HepG2 (cell line): ENCODE measurements around the gene PDE4D. TPM values are rescaled to one million over a fixed set of nuclear protein-coding genes. Genes with fewer than 3 reads are reported as not detected.

Experiments
- ATAC-seq: fragments of 200-7000 bp; cut with Tn5 transposase; 3 replicates; pipeline ENCODE4 v1.9.1; 2020; ENCODE audit warnings: mild to moderate bottlenecking, moderate library complexity
- BruUV-seq: library from RNA; stranded (reverse); fragments of 400-500 nt; replicated peaks from 2 replicates; lab custom pipeline; 2021; lab: Mats Ljungman, UMichigan
- CTCF ChIA-PET: fragments of 300-600 bp; formaldehyde crosslinking; extraction: SDS; loops from one replicate; lab custom pipeline; 2021; ENCODE audit warnings: low total read pairs, inconsistent platforms, low intra/inter-chr PET ratio; lab: Yijun Ruan, JAX
- POLR2A ChIA-PET: fragments of 350-600 bp; sonication (Branson Sonifier 250); formaldehyde crosslinking; loops from one replicate; lab custom pipeline; 2020; ENCODE audit warnings: antibody characterized with exemption, inconsistent platforms; lab: Yijun Ruan, JAX
- DNase-seq: peaks from one replicate; pipeline ENCODE4 v3.0.0-alpha.2; 2015; ENCODE audit warnings: low spot score
- FAIRE-seq: peaks from 3 replicates; lab custom pipeline; 2011; peaks lifted over from hg19 to GRCh38; lab: Jason Lieb, UNC
- H2AFZ ChIP-seq: one replicate; pipeline ENCODE4 v1.6.1; 2011; ENCODE audit warnings: low read length, inconsistent platforms
- H3K27ac ChIP-seq: fragments of 300-600 bp; 3 replicates; pipeline ENCODE4 v1.8.0; 2011; ENCODE audit warnings: mixed run types, mild to moderate bottlenecking, mixed read lengths, low read length, inconsistent platforms; ENCODE audit not compliant: insufficient read depth; ENCODE audit errors: extremely low read length
- H3K27me3 ChIP-seq, 2 experiments: fragments of 200-600 bp in 1 of 2; 2 replicates in 1 of 2; 3 replicates in 1 of 2; pipeline versions ENCODE4 v1.6.0 to v1.8.0; 2011; ENCODE audit warnings: low read length in 2 of 2, mild to moderate bottlenecking in 2 of 2, moderate library complexity in 2 of 2, inconsistent platforms in 1 of 2; ENCODE audit not compliant: insufficient read depth in 2 of 2, control insufficient read depth in 1 of 2
- H3K36me3 ChIP-seq, 2 experiments: fragments of 200-600 bp in 1 of 2; replicated peaks in 1 of 2; 2 replicates in 1 of 2; 3 replicates in 1 of 2; pipeline versions ENCODE4 v1.5.1 to v1.8.0; 2011; ENCODE audit warnings: low read length in 2 of 2, inconsistent platforms in 1 of 2; ENCODE audit not compliant: insufficient read depth in 2 of 2, control insufficient read depth in 1 of 2
- H3K4me1 ChIP-seq: 2 replicates; pipeline ENCODE4 v1.5.1; 2012; ENCODE audit warnings: low read length, inconsistent platforms; ENCODE audit not compliant: insufficient read depth
- H3K4me2 ChIP-seq: 2 replicates; pipeline ENCODE4 v1.6.0; 2011; ENCODE audit warnings: low read depth, low read length, inconsistent platforms
- H3K4me3 ChIP-seq, 3 experiments: fragments of 200-600 bp in 1 of 3; sonication (generic), shearing (Covaris generic) in 1 of 3; replicated peaks in 1 of 3; 2 replicates each; pipeline ENCODE4 v1.5.1; 2011 to 2016; ENCODE audit warnings: low read length in 3 of 3, inconsistent platforms in 2 of 3, low read depth in 2 of 3, mild to moderate bottlenecking in 2 of 3, control low read depth in 1 of 3, mixed read lengths in 1 of 3; ENCODE audit not compliant: insufficient read depth in 1 of 3
- H3K79me2 ChIP-seq: one replicate; pipeline ENCODE4 v1.6.1; 2011; ENCODE audit warnings: low read length, inconsistent platforms; ENCODE audit not compliant: insufficient read depth
- H3K9ac ChIP-seq: 2 replicates; pipeline ENCODE4 v1.6.0; 2011; ENCODE audit warnings: mild to moderate bottlenecking, low read depth, low read length, inconsistent platforms; ENCODE audit not compliant: insufficient read depth
- H3K9me3 ChIP-seq: 2 replicates; pipeline ENCODE4 v1.5.1; 2012; ENCODE audit warnings: mild to moderate bottlenecking, low read length
- H4K20me1 ChIP-seq: 2 replicates; pipeline ENCODE4 v1.6.0; 2011; ENCODE audit warnings: inconsistent platforms, mild to moderate bottlenecking, low read length, moderate library complexity; ENCODE audit not compliant: insufficient read depth
- ATF6 ChIP-seq: sonication (generic); formaldehyde crosslinking; conservative IDR thresholded peaks from 2 replicates; pipeline ENCODE4 v1.4.0; 2020; ENCODE audit warnings: missing genetic modification reagents
- CREB1 ChIP-seq, 2 experiments: fragments of 450-650 bp in 1 of 2; IDR thresholded peaks; 2 replicates each; pipeline ENCODE4 v1.6.1; 2016 to 2017; ENCODE audit warnings: control low read depth in 1 of 2, mild to moderate bottlenecking in 1 of 2, missing compliant biosample characterization in 1 of 2, missing genetic modification characterization in 1 of 2
- IRX3 ChIP-seq: sonication (generic); formaldehyde crosslinking; IDR thresholded peaks from 2 replicates; pipeline ENCODE4 v1.8.1; 2023; ENCODE audit warnings: mild to moderate bottlenecking, low read depth, missing genetic modification reagents, borderline replicate concordance
- SNRNP70 ChIP-seq: fragments of 200-400 bp; formaldehyde crosslinking; IDR thresholded peaks from 2 replicates; pipeline ENCODE4 v1.6.1; 2017; ENCODE audit warnings: mild to moderate bottlenecking, low read depth, low read length, moderate library complexity
- ZFP41 ChIP-seq: sonication (generic); formaldehyde crosslinking; IDR thresholded peaks from 2 replicates; pipeline ENCODE4 v1.4.0; 2020; ENCODE audit warnings: mild to moderate bottlenecking, missing genetic modification reagents, borderline replicate concordance
- ZMAT3 ChIP-seq: sonication (generic); formaldehyde crosslinking; conservative IDR thresholded peaks from 2 replicates; pipeline ENCODE4 v1.7.0; 2021; ENCODE audit warnings: missing genetic modification reagents
- ZMYM4 ChIP-seq: sonication (generic); formaldehyde crosslinking; IDR thresholded peaks from 2 replicates; pipeline ENCODE4 v1.8.1; 2023; ENCODE audit warnings: mild to moderate bottlenecking, missing genetic modification reagents
- WGBS: methylation state at CpG from one replicate; pipeline ENCODE4 v1.1.6; 2017; ENCODE audit warnings: low lambda C conversion rate; 5-methylcytosine and 5-hydroxymethylcytosine counted together
- in situ Hi-C: cut with HindIII; loops from 2 replicates; pipeline ENCODE4 v1.10.0; 2017; ENCODE audit warnings: low pct_unique_long_range_greater_than_20kb; ENCODE audit not compliant: extremely low pct_ligation_motif_present
- intact Hi-C: fragments of 100-400 bp; cut with micrococcal nuclease; formaldehyde crosslinking; loops from one replicate; pipeline ENCODE4 v1.10.0; 2022; ENCODE audit not compliant: unreplicated experiment
- polyA plus RNA-seq, 8 experiments: library from polyadenylated mRNA; depleted of rRNA in 3 of 8; stranded (reverse) in 7 of 8; unstranded in 1 of 8; fragments of >200 nt; fragmentation: Illumina TruSeq in 4 of 8; extraction: Trizol in 4 of 8; gene quantifications; 2 replicates each; pipeline versions ENCODE4 v1.2.1 to v1.2.3, GENCODE V29; 2011 to 2016; ENCODE audit warnings: low read depth in 4 of 8, missing spikeins in 1 of 8, mixed read lengths in 1 of 8; ENCODE audit not compliant: insufficient read depth in 1 of 8
- total RNA-seq, 5 experiments: library from RNA; depleted of rRNA; stranded (reverse); fragments of >200 nt; fragmentation: Illumina TruSeq; extraction: Trizol; gene quantifications; 2 replicates each; pipeline ENCODE4 v1.2.3, GENCODE V29; 2016; ENCODE audit warnings: low read depth in 1 of 5

The PDE4D gene
- total and polyA plus RNA-seq, 2 of the 13 experiments (the other 11 are each of a cell fraction or from before 2014, with no cell fraction given), result 7.0 to 12.2 TPM

GRCh38 chr5:59458966-59459729 lies 434.4 kb downstream of the PDE4D start:
- H3K79me2 ChIP-seq, result no peaks in the 10 kb centered on the region
- intact Hi-C loops (no loop called here), in situ Hi-C loops (no loop called here)
- ChIA-PET POLR2A (no interaction called here), CTCF (no interaction called here)
- DNase-seq (no peak), FAIRE-seq (no peak), ATAC-seq (no peak)
- H3K4me2 ChIP-seq, result no peak overlapping the region
- no peaks in the 10 kb centered on the region for H3K4me1 ChIP-seq
- no peaks in the 10 kb centered on the region for H3K9me3 ChIP-seq
- no peak overlapping the region for H3K27ac ChIP-seq
- H3K36me3 ChIP-seq, result no peaks in the 10 kb centered on the region
- no peaks in the 10 kb centered on the region for H3K27me3 ChIP-seq
- WGBS, result 36% methylated on average over 3 of the region's 3 CpGs
- H3K4me3 ChIP-seq, result no peak overlapping the region
- H3K9ac ChIP-seq, result no peak overlapping the region
- H4K20me1 ChIP-seq, result no peaks in the 10 kb centered on the region
- no TSS peak for BruUV-seq
- no peak overlapping the region for H2AFZ ChIP-seq
- TF ChIP-seq ZFP41 (CRISPR knock-in tag) (no peak), ATF6 (CRISPR knock-in tag) (no peak), SNRNP70 (no peak), IRX3 (CRISPR knock-in tag) (no peak), CREB1 (IDR thresholded peaks at IDR 0.05) (no peak), CREB1 (CRISPR knock-in tag; IDR thresholded peaks at IDR 0.05) (no peak), ZMYM4 (CRISPR knock-in tag) (no peak), ZMAT3 (CRISPR knock-in tag) (no peak)
